ENCODE data around the gene SPATA2L. TPM values are rescaled to one million over a fixed set of nuclear protein-coding genes. Genes with fewer than 3 reads are reported as not detected.

SPATA2L gene
- total and polyA plus RNA-seq, 2 of the 8 experiments (the other 6 are each of a cell fraction or from before 2014, with no cell fraction given), result 9.3 to 12.5 TPM

DNA sequence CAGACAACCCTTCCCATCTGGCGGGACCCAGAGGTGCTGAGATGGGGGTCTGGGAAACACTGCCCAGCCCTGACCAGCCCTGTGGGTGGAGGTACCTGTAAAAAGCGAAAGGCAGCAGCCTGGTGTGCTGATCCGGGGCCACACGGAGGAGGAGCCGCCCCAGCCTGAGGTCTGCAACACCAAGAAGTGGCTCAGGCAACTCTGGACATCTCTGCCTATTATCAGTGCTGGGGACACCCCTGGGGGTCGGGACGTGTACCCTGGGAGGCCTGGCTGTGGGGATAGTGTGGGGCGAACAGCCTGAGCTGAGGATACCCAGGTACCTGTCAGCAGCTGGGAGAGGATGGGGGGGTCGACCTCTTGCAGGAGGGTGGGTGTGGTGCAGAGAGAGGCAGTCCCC, 37.9 kb upstream of the SPATA2L start:
- Histone ChIP-seq H4K8ac (ENCODE audit: extremely low read depth, insufficient read depth, low read length) (no peak overlapping the region), H3K14ac (ENCODE audit: insufficient read length) (no peak overlapping the region), H2BK120ac (replicated peaks; ENCODE audit: low read depth, low read length) (no peak overlapping the region), H2BK5ac (ENCODE audit: low read depth, low read length) (no peak overlapping the region), H3K9ac (replicated peaks in 1 of 4; ENCODE audit: extremely low read depth in 1 of 4, low read depth in 3 of 4, low read length in 3 of 4) (no peak overlapping the region), H2AK5ac (ENCODE audit: low read depth, low read length) (no peak overlapping the region), H3K18ac (ENCODE audit: extremely low read depth, low read length) (no peak overlapping the region), H2AFZ (ENCODE audit: low read length) (no peak overlapping the region), H2BK15ac (ENCODE audit: low read length) (no peak overlapping the region), H4K20me1 (replicated peaks in 1 of 2; ENCODE audit: control insufficient read depth in 1 of 2, insufficient read depth in 2 of 2, low read length in 2 of 2) (peaks cover 4 to 11% of the 10 kb centered on the region in 2 experiments), H3K9me3 (ENCODE audit: insufficient read depth in 2 of 2, low read depth in 1 of 2, low read length in 1 of 2) (no peaks in the 10 kb centered on the region), H3K56ac (replicated peaks; ENCODE audit: insufficient read length, low read depth, low read length) (no peak overlapping the region), H3K4ac (replicated peaks; ENCODE audit: insufficient read length, low read depth, low read length) (no peak overlapping the region), H4K91ac (replicated peaks; ENCODE audit: insufficient read length, low read length) (no peak overlapping the region), H3K79me2 (ENCODE audit: control insufficient read depth in 1 of 2, insufficient read depth in 2 of 2, low read length in 2 of 2) (no peaks in the 10 kb centered on the region), H3K23ac (ENCODE audit: insufficient read length) (no peak overlapping the region), H2BK12ac (ENCODE audit: low read depth, low read length) (no peak overlapping the region), H3K27me3 (replicated peaks in 1 of 4; ENCODE audit: control insufficient read depth in 3 of 4, extremely low read depth in 1 of 4, insufficient read depth in 3 of 4, low read length in 3 of 4) (no peaks in the 10 kb centered on the region), H2BK20ac (ENCODE audit: low read length) (no peak overlapping the region), H3K4me3 (ENCODE audit: extremely low read depth in 1 of 4, insufficient read depth in 2 of 4, low read depth in 3 of 4, low read length in 4 of 4) (no peak overlapping the region), H3K23me2 (ENCODE audit: low read depth, low read length) (no peaks in the 10 kb centered on the region), H4K5ac (ENCODE audit: insufficient read length, low read depth, low read length) (no peak overlapping the region), H3K36me3 (ENCODE audit: control insufficient read depth in 2 of 4, insufficient read depth in 4 of 4, low read length in 3 of 4) (peaks cover 28 to 61% (median 49%) of the 10 kb centered on the region in 4 experiments), H3K4me1 (replicated peaks in 1 of 4; ENCODE audit: control insufficient read depth in 3 of 4, insufficient read depth in 4 of 4, low read length in 3 of 4) (no peaks in the 10 kb centered on the region), H3K79me1 (ENCODE audit: low read depth, low read length) (peaks cover 2% of the 10 kb centered on the region; the same call in 1 of the 2 replicates), H3K4me2 (ENCODE audit: insufficient read depth in 1 of 2, low read depth in 2 of 2, low read length in 2 of 2) (no peak overlapping the region), H3K27ac (ENCODE audit: low read depth, low read length) (no peak overlapping the region)
- WGBS, 2 experiments (ENCODE audit: extremely low coverage in 1 of 2, insufficient coverage in 1 of 2, insufficient read length in 1 of 2, insufficient replicate concordance in 2 of 2, low coverage in 1 of 2, low lambda C conversion rate in 2 of 2, missing lambda C conversion rate in 1 of 2), result 90% methylated on average over 9 of the region's 9 CpGs; no CpG with 5 or more reads in 1 of the 2 experiments
- ChIA-PET POLR2A (ENCODE audit: partially characterized antibody) (interaction anchor here (0.8 to 5.4 kb wide), 10 partner anchors 8 to 39 kb away, joined by 3 to 19 read pairs (median 4); no protein-coding TSS in a partner anchor), CTCF (ENCODE audit: partially characterized antibody) (interaction anchor here (0.6 to 7.8 kb wide), 9 partner anchors 10 to 160 kb away, joined by 3 to 69 read pairs (median 4); no protein-coding TSS in a partner anchor)
- FAIRE-seq (no peak), DNase-seq (ENCODE audit: low read depth in 1 of 2, low spot score in 2 of 2) (no peak)
- TF ChIP-seq YY1 (IDR thresholded peaks at IDR 0.05; ENCODE audit: low read depth, low read length) (no peak), CEBPB (IDR thresholded peaks at IDR 0.05; ENCODE audit: low read depth, low read length) (no peak), GTF2F1 (IDR thresholded peaks at IDR 0.05; ENCODE audit: borderline replicate concordance, low read depth, low read length) (no peak), CTCF (IDR thresholded peaks at IDR 0.05; ENCODE audit: control extremely low read depth in 1 of 3, insufficient read depth in 1 of 3, low read depth in 1 of 3, low read length in 3 of 3) (no peak), NRF1 (IDR thresholded peaks at IDR 0.05; ENCODE audit: low read depth, low read length) (no peak), RFX5 (IDR thresholded peaks at IDR 0.05; ENCODE audit: borderline replicate concordance, low read depth, low read length) (no peak), CHD2 (IDR thresholded peaks at IDR 0.05; ENCODE audit: low read length) (no peak), TCF12 (IDR thresholded peaks at IDR 0.05; ENCODE audit: low read depth, low read length) (no peak), SIN3A (conservative IDR thresholded peaks at IDR 0.05 in 1 of 2, IDR thresholded peaks at IDR 0.05 in 1 of 2; ENCODE audit: low read depth in 1 of 2, low read length in 2 of 2) (no peak)
- TF ChIP-seq, protein P1, sequence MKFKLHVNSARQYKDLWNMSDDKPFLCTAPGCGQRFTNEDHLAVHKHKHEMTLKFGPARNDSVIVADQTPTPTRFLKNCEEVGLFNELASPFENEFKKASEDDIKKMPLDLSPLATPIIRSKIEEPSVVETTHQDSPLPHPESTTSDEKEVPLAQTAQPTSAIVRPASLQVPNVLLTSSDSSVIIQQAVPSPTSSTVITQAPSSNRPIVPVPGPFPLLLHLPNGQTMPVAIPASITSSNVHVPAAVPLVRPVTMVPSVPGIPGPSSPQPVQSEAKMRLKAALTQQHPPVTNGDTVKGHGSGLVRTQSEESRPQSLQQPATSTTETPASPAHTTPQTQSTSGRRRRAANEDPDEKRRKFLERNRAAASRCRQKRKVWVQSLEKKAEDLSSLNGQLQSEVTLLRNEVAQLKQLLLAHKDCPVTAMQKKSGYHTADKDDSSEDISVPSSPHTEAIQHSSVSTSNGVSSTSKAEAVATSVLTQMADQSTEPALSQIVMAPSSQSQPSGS (IDR thresholded peaks at IDR 0.05; ENCODE audit: low read length), result no peak

All from H1 (cell line).